HG03103 (cell line): Measurements from ENCODE around the gene TEX2.
"Not testable (repeated sequence)": the region's sequence is repeated elsewhere in the genome, so short reads cannot be mapped to it uniquely, and the experiment has no call there.

Experiments
- ATAC-seq: cut with Tn5 transposase; IDR thresholded peaks from one replicate; pipeline ENCODE4 v1.9.1; 2021; ENCODE audit warnings: low read depth; ENCODE audit not compliant: unreplicated experiment

TEX2 gene

DNA sequence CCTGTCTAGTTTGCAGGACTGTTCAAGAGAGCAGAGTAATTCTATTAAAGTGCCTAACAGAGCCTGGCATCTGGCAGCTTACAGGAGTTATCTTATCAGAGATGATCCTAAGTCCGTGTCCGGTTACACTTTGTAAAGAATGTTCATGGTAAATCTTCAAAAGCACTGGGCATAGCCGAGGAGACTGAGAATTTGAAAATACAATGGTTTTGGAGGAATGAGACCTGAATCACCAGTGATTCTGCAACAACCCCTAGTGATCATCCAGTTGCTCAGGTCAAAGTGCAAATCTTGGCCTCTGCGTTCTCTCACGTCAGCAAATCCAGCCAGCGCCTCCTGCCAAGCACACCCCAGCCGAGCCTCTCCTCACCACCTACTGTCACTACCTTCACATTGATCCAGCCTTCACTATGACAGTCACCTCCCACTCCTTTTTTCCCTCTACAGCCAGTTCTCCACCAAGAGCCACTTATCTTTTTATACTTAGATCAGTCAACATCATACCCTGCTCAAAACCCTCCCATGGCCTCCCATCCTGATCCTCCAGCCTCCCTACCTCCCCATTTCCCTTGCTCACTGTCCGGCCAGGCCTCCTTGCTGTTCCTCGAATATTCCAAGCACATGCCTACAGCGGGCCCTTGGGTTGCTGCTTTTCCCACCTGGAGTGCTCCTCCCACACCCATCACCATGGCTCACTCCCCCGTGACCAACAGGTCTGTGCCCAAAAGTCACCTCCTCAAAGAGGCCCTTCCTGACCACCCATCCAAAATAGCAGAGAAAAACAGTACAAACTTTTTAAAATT lies 75.8 kb downstream of the TEX2 start:
- ATAC-seq, result no peak

- no peak for ATAC-seq
Measured at GRCh38 chr17:64186171-64187092, 76.6 kb downstream of the TEX2 start.

GRCh38 chr17:64185557-64185956 lies 77.5 kb downstream of the TEX2 start:
- ATAC-seq, result not testable (repeated sequence)

DNA sequence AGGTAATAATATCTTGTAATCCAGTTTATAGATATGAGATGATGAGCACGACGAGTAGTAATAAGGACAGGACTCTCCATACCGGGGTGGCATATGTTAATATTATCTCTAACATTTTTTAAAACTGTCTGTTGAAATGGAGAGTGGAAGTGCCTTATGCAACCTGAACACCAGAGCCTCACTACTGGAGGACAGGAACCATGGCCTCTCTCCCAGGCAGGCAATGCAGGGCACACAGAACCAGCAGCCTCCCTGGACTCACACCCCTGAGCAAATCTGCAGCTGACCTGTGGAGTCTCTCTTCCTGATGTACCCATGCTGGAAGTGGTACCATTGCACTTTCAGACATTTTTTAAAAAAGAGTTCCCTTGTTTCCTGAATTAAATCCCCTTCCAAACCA lies 78.0 kb downstream of the TEX2 start:
- ATAC-seq, result no peak

DNA sequence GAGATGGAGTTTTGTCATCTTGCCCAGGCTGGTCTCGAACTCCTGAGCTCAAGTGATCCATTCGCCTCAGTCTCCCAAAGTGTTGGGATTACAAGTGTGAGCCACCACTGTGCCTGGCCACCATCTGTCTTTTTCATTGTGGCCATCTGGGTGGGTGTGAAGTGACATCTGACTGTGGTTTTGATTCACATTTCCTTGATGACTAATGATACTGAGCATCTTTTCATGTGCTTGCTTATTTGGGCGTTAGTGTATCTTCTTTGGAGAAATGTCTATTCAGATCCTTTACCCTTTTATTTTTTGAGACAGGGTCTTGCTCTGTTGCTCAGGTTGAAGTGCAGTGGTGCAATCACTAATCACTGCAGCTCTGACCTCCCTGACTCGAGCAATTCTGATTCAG lies 79.2 kb downstream of the TEX2 start:
- no peak for ATAC-seq

GRCh38 chr17:64182325-64183012 lies 80.6 kb downstream of the TEX2 start:
- no peak for ATAC-seq

DNA sequence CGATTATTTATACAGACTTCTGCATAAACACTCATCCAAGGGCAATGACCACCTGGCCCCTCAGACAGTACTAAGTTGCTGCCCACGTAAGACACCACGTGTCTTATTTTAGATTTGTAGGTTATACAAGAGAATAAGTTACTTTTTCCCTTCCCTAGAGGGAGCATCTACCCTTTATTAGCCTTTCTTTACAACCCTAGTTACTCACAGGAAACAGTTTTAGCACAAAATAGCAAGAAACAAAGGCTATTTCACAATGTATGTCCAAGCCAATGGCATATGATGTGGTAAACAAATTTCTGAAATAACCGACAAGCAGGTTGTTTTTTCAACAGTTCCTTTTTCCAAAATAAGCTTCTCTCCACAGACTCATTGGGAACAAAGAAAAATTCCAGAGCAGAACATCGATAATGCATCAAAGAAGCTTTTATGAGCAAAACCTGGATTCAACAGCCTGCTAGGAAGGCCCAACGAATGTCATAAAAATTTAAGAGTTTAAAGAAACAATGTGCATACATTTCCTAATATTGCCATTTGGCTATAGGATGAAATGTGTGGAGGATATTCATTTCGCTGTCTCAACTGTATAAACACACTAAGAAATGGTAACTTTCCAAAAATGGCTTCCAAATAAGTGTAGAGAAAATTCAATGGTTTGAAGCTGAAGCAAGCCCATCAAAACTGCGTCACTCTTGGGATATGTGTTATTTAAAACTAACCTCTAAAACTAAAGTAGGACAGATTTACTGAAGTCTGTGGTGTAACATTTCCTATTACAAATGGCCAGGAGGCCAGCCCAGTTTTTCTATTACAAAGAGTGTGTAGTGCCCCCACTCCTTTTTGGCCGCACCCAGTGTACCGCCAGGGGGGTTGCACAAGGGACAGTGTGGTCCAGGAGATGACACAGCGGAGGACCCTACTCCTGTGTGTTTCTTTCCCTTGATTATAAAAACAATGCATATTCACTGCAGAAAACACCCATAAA lies 82.7 kb downstream of the TEX2 start:
- ATAC-seq, result no peak

DNA sequence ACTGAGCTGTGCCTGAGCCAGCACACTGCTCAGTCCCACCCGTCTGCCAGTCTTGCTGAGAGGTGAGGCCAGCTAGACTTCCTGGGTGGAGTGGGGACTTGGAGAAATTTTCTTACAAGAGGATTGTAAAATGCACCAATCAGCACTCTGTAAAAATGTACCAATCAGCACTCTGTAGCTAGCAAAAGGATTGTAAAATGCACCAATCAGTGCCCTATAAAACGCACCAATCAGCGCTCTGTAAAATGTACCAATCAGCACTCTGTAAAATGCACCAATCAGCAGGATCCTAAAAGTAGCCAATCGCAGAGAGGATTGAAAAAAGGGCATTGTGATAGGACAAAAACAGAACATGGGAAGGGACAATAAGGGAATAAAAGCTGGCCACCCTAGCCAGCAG lies 84.0 kb downstream of the TEX2 start:
- ATAC-seq, result not testable (repeated sequence)

- ATAC-seq, result no peak
Measured at GRCh38 chr17:64178011-64178825, 84.8 kb downstream of the TEX2 start.

DNA sequence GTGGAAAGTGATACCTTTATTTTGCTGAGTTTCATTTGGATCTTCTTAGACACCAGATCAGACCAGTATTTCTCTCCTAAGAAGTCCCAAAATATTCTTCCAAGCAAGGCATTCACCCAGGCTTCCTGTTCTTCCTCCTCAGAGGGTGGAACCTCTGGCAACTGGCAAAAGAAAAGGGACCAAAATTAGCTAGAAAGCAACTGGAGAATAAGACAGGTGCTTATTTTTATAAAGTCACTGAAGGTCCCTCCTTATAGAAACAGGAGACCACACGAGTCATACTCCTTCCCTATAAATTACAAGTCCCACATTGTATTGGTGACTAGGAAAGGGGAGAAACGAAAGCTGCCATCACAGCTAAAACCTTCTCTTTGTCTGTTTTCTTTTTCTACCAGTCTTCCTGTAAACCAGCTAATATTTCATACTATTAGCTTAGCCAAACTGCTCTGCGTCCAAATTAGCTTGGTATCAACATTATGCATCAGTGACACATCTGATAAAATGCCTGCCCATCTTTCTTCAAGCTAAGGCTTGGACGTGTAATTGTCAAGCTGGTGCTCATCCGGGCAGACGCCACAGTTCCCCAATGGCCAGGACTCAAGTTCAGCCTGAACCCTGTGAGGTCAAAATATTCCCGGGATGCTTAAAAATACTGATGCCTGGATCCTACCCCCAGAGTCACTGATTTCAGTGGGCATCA lies 85.6 kb downstream of the TEX2 start:
- ATAC-seq, result no peak

DNA sequence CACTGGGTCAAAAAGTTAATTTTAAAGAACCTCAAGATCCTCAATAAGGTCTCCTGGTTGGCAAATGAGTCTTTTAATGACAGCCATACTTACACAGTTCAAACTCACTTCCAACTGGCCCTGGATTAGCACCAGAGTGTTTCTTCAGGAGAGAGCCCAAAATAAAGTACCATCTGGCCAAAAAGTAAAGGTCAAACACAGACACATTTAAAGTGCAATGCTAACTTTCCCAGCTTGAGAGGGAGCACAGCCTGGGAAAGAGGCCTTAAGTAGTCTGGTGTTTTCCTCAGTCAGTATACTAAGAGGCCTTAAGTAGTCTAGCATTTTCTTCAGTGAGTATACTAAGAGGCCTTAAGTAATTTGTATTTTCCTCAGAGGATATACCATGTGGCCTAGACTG lies 86.5 kb downstream of the TEX2 start:
- ATAC-seq, result no peak

DNA sequence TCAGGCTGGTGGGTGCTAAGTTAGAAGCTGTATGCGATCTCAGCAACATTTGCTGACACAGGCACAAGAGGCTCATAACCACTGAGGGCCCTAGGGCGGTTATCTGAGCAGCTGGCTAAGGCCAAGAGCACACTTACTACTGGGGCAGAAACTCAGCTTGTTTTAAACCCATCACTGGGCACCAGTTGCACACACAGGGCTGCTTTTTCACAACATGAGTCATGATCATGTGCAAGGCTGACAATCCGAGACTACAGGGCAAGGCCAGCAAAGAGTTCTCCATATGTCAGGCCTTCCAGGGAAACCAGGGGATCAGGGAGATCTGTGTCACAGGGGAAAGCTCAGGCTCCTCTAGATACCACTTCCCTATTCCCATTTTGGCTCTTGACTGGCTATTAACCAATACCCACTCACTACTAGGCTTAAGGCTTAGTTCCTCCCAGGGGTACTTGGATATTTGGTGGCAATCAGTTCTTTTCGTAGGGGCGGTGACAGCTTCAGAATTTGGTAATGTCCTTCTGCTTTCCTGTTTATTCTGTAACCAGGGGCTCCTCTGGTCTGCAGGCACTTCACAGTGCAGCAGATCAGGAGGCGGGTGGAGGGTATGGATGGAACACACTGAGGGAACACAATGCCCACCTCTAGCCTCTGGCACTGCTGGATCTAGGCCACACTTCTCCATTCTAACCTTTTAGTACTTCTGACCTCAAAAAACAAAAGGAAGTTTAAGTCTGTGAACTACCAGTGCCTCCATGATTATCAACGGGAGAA lies 88.2 kb downstream of the TEX2 start:
- ATAC-seq, result no peak

- no peak for ATAC-seq
Measured at GRCh38 chr17:64173646-64174045, 89.4 kb downstream of the TEX2 start.

DNA sequence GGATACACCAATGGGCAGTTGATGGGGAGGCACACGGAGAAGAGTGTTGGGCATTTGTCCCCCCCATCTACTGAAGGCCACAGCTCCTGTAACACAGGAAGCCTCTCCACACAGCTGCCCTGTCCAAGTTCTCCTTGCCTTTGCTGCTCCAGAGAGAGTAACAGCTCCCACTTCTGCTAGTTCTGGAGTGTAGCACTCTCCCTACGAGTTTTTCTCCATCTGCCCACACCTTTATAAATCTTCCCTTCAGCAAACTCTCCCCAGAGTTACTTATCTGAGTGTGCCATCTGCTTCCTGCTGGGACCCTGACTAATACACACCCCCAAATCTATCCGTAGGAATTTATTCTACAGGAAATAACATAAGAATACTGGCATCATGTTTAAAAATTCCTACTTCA lies 90.5 kb downstream of the TEX2 start:
- ATAC-seq, result no peak

DNA sequence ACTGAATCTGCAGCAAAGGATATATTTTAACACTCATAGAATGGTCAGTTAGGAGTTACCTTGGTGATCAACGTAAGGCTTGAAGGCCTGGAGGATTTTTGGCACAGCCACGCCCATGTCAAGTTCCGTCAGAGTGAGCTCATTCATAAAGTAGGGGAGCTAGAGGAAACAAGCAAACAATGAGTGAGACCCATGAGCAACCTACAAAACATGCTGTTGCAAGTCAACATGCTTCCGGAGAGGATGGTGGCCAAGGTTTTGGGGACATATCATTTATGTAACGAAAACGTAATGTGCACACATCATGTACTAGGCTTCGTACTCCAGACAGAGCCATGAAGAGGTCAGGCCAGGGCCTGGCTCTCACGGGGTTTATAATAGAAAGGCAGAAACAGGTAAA lies 92.0 kb downstream of the TEX2 start:
- no peak for ATAC-seq

DNA sequence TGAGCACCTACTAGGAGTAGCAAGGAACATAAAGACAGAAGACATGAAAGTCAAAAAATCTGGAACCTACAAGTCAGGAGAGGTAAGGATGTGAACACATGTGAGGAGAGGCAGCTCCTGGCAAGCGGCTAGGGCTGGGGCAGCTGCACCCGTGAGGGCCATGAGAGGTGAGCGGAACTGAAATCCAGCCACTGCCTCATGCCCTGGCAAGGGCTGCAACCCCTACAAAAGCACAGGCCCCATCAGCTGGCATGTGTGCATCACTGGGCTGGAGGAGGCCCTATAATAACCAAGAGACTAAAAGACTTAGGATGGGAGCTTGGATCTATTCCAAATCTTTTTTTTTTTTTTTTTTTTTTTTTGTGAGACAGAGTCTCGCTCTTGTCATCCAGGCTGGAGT lies 92.8 kb downstream of the TEX2 start:
- ATAC-seq, result no peak

DNA sequence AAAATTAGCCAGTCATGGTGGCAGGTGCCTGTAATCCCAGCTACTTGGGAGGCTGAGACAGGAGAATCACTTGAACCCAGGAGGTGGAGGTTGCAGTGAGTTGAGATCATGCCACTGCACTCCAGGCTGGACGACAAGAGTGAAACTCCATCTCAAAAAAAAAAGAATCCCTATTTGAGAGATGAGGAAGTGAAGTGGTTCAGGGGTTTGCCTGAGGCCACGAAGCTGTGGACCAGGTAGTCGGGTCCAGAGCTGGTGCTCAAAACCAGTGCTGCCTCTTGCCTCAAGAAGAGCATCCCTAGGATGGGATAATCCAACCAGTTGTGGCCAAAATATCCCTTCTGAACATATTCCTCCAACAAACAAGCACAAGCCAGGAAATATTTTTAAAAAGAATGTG lies 95.4 kb downstream of the TEX2 start:
- not testable (repeated sequence) for ATAC-seq

GRCh38 chr17:64166876-64167275 lies 96.2 kb downstream of the TEX2 start:
- ATAC-seq, result no peak
